ENCODE measurements around the gene GTPBP3. TPM values are rescaled to one million over a fixed set of nuclear protein-coding genes. Genes with fewer than 3 reads are reported as not detected.

GTPBP3 gene
- total RNA-seq, 2 experiments from 2014 or later, result 83.2 to 113 TPM

- Histone ChIP-seq H2AFZ (ENCODE audit: low read length) (no peak overlapping the region), H3K9me3 (ENCODE audit: low read length) (no peaks in the 10 kb centered on the region), H3K79me2 (ENCODE audit: insufficient read depth, low read depth, low read length) (no peaks in the 10 kb centered on the region), H4K20me1 (ENCODE audit: insufficient read depth, low read length) (no peaks in the 10 kb centered on the region), H3K27ac (ENCODE audit: low read depth, low read length, poor library complexity, severe bottlenecking) (no peak overlapping the region), H3K4me2 (ENCODE audit: low read length) (peak overlapping the region; percentile 53; the same call in 1 of the 2 replicates), H3K4me3 (ENCODE audit: low read depth, low read length, poor library complexity, severe bottlenecking) (no peak overlapping the region), H3K4me1 (ENCODE audit: insufficient read depth, low read length, poor library complexity, severe bottlenecking) (peaks cover 18% of the 10 kb centered on the region), H3K36me3 (ENCODE audit: insufficient read depth, low read length) (no peaks in the 10 kb centered on the region), H3K9me2 (ENCODE audit: insufficient read depth, low read length) (no peaks in the 10 kb centered on the region)
- ChIA-PET POLR2A (no interaction called here), CTCF (ENCODE audit: unreplicated experiment) (no interaction called here)
- intact Hi-C loops (cut with micrococcal nuclease; ENCODE audit: unreplicated experiment), result no loop called here
- TF ChIP-seq, protein P1, sequence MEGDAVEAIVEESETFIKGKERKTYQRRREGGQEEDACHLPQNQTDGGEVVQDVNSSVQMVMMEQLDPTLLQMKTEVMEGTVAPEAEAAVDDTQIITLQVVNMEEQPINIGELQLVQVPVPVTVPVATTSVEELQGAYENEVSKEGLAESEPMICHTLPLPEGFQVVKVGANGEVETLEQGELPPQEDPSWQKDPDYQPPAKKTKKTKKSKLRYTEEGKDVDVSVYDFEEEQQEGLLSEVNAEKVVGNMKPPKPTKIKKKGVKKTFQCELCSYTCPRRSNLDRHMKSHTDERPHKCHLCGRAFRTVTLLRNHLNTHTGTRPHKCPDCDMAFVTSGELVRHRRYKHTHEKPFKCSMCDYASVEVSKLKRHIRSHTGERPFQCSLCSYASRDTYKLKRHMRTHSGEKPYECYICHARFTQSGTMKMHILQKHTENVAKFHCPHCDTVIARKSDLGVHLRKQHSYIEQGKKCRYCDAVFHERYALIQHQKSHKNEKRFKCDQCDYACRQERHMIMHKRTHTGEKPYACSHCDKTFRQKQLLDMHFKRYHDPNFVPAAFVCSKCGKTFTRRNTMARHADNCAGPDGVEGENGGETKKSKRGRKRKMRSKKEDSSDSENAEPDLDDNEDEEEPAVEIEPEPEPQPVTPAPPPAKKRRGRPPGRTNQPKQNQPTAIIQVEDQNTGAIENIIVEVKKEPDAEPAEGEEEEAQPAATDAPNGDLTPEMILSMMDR (conservative IDR thresholded peaks at IDR 0.05; ENCODE audit: low read length), result no peak
- TF ChIP-seq EZH2phosphoT487 (IDR thresholded peaks at IDR 0.05; ENCODE audit: borderline replicate concordance, low read depth, low read length), result no peak
- no TSS peak for BruUV-seq (replicated peaks)
- no peak for DNase-seq (ENCODE audit: low spot score)
These were observed 8.6 kb upstream of the GTPBP3 start for GRCh38 chr19:17328517-17329365.

GRCh38 chr19:17329366-17330261, 7.7 kb upstream of the GTPBP3 start:
- no peak overlapping the region for H3K4me2 ChIP-seq (ENCODE audit: low read length)
- POLR2A ChIA-PET, result no interaction called here
- H3K79me2 ChIP-seq (ENCODE audit: insufficient read depth, low read depth, low read length), result no peaks in the 10 kb centered on the region
- no peak overlapping the region for H3K27ac ChIP-seq (ENCODE audit: low read depth, low read length, poor library complexity, severe bottlenecking)
- no TSS peak for BruUV-seq (replicated peaks)
- H3K36me3 ChIP-seq (ENCODE audit: insufficient read depth, low read length), result no peaks in the 10 kb centered on the region
- no peaks in the 10 kb centered on the region for H3K9me2 ChIP-seq (ENCODE audit: insufficient read depth, low read length)
- peaks cover 19% of the 10 kb centered on the region for H3K4me1 ChIP-seq (ENCODE audit: insufficient read depth, low read length, poor library complexity, severe bottlenecking)
- CTCF ChIA-PET (ENCODE audit: unreplicated experiment), result no interaction called here
- no peak overlapping the region for H3K4me3 ChIP-seq (ENCODE audit: low read depth, low read length, poor library complexity, severe bottlenecking)
- H2AFZ ChIP-seq (ENCODE audit: low read length), result no peak overlapping the region
- DNase-seq (ENCODE audit: low spot score), result no peak
- intact Hi-C loops (cut with micrococcal nuclease; ENCODE audit: unreplicated experiment), result no loop called here
- H3K9me3 ChIP-seq (ENCODE audit: low read length), result no peaks in the 10 kb centered on the region
- H4K20me1 ChIP-seq (ENCODE audit: insufficient read depth, low read length), result no peaks in the 10 kb centered on the region
- TF ChIP-seq, protein P1 (conservative IDR thresholded peaks at IDR 0.05; ENCODE audit: low read length), result no peak
- TF ChIP-seq EZH2phosphoT487 (IDR thresholded peaks at IDR 0.05; ENCODE audit: borderline replicate concordance, low read depth, low read length), result no peak
